Spleen (tissue), 11 donors: ENCODE data around the gene POLH. TPM values are rescaled to one million over a fixed set of nuclear protein-coding genes. Genes with fewer than 3 reads are reported as not detected.

ENCODE experiments used
- DNase-seq: peaks from one replicate; pipeline ENCODE4 v3.0.0-alpha.2; 2020
- H3K27ac ChIP-seq, 8 donors: fragments of 200-600 bp; sonication (generic) in 7 of 8; 1 replicate in 4 of 8; 2 replicates in 4 of 8; pipeline versions ENCODE4 v1.5.0 to v1.8.0; 2016 to 2021; ENCODE audit warnings: inconsistent platforms in 4 of 8, mild to moderate bottlenecking in 4 of 8, moderate library complexity in 1 of 8
- H3K27me3 ChIP-seq, 7 donors: fragments of 200-600 bp; sonication (generic) in 6 of 7; replicated peaks in 1 of 7; 1 replicate in 4 of 7; 2 replicates in 3 of 7; pipeline versions ENCODE4 v1.5.0 to v1.8.0; 2016 to 2021; ENCODE audit warnings: inconsistent platforms in 3 of 7, mild to moderate bottlenecking in 1 of 7
- H3K36me3 ChIP-seq, 6 donors: fragments of 200-600 bp; sonication (generic) in 5 of 6; 1 replicate in 4 of 6; 2 replicates in 2 of 6; pipeline versions ENCODE4 v1.5.0 to v1.8.0; 2016 to 2021; ENCODE audit warnings: inconsistent platforms in 2 of 6
- H3K4me1 ChIP-seq, 6 donors: fragments of 200-600 bp; sonication (generic) in 5 of 6; 1 replicate in 3 of 6; 2 replicates in 3 of 6; pipeline versions ENCODE4 v1.5.0 to v1.8.0; 2016 to 2021; ENCODE audit warnings: inconsistent platforms in 3 of 6
- H3K4me3 ChIP-seq, 8 donors: fragments of 200-600 bp; sonication (generic) in 7 of 8; 1 replicate in 4 of 8; 2 replicates in 4 of 8; pipeline versions ENCODE4 v1.5.0 to v1.8.0; 2016 to 2021; ENCODE audit warnings: inconsistent platforms in 4 of 8, mild to moderate bottlenecking in 4 of 8, moderate library complexity in 2 of 8
- H3K9me3 ChIP-seq, 8 donors: fragments of 200-600 bp; sonication (generic) in 7 of 8; 1 replicate in 4 of 8; 2 replicates in 4 of 8; pipeline versions ENCODE4 v1.5.0 to v1.8.0; 2016 to 2021; ENCODE audit warnings: inconsistent platforms in 4 of 8
- CTCF ChIP-seq, 11 experiments: fragments of 200-600 bp in 7 of 11; fragments of 450-650 bp in 4 of 11; sonication (generic) in 4 of 11; IDR thresholded peaks in 8 of 11; conservative IDR thresholded peaks in 3 of 11; 1 replicate in 7 of 11; 2 replicates in 4 of 11; pipeline versions ENCODE4 v1.4.0 to v1.8.0; 2016 to 2021; ENCODE audit warnings: antibody characterized with exemption in 11 of 11, inconsistent platforms in 4 of 11, mild to moderate bottlenecking in 1 of 11
- POLR2A ChIP-seq, 3 donors: fragments of 450-650 bp; IDR thresholded peaks; one replicate each; pipeline ENCODE4 v1.5.1; 2017; ENCODE audit warnings: antibody characterized with exemption in 3 of 3, mild to moderate bottlenecking in 1 of 3
- POLR2AphosphoS5 ChIP-seq, 3 donors: sonication (generic); formaldehyde crosslinking; IDR thresholded peaks; one replicate each; pipeline ENCODE4 v1.5.1; 2017; ENCODE audit warnings: antibody characterized with exemption in 3 of 3
- WGBS, 5 donors: extraction: QIAGEN DNeasy Blood & Tissue Kit in 3 of 5; methylation state at CpG; one replicate each; pipeline versions ENCODE4 v1.1.5 to v1.1.7; 2013 to 2018; 5-methylcytosine and 5-hydroxymethylcytosine counted together
- intact Hi-C: fragments of 100-400 bp; cut with DNase I; formaldehyde crosslinking; loops from one replicate; pipeline ENCODE4 v1.15.0; 2023; ENCODE audit warnings: low total_unique reads
- polyA plus RNA-seq, 3 donors: library from polyadenylated mRNA; stranded (reverse); fragments of 200-250 nt; gene quantifications; one replicate each; pipeline ENCODE4 v1.2.1, GENCODE V29; 2013
- total RNA-seq, 7 donors: library from RNA; depleted of rRNA in 3 of 7; stranded (reverse); fragments of >200 nt in 3 of 7; fragmentation: NEBNext Ultra II Directional in 4 of 7; extraction: Animal tissue kit (Norgen Biotek cat#: 25700) in 4 of 7; gene quantifications; one replicate each; pipeline versions ENCODE4 v1.1.0 to v1.2.1, GENCODE V29; 2016 to 2021
- donor health status: healthy with polysubstance abuse.
- donor health status: DM: no; HTN: no; CAD: no; lungs with moderate emphysema.
- donor health status: DM: no; HTN: no; CAD: no.
- donor health status: Bipolar disorder and iron deficiency.
- donor health status: healthy.
- donor health status: DM: no; HTN: no; CAD: no.
- donor health status: DM: yes; HTN: yes; CAD: no.

The POLH gene
- total and polyA plus RNA-seq, 10 donors: 4.1 to 23.0 (median 12.2) TPM

- H3K36me3 ChIP-seq: peaks cover 0 to 99% (median 69%) of the 10 kb centered on the region in 6 donors
- DNase-seq: peak; percentile 46
- TF ChIP-seq POLR2AphosphoS5 (IDR thresholded peaks at IDR 0.05) (peak in 1 of 3 donors; percentile 33), POLR2A (IDR thresholded peaks at IDR 0.05) (no peak)
- no peak overlapping the region for H3K4me3 ChIP-seq
- H3K9me3 ChIP-seq: no peaks in the 10 kb centered on the region
- 91 to 98% (median 94%) methylated on average over 11 to 12 of the region's 12 CpGs for WGBS, 5 donors
- H3K27ac ChIP-seq: no peak overlapping the region
- peaks cover 0 to 10% (median 4%) of the 10 kb centered on the region in 6 donors for H3K4me1 ChIP-seq
- no peaks in the 10 kb centered on the region for H3K27me3 ChIP-seq
- intact Hi-C loops: no loop called here
These were observed 45.3 kb downstream of the POLH start for GRCh38 chr6:43621078-43621835.

- DNase-seq: no peak
- no peaks in the 10 kb centered on the region for H3K27me3 ChIP-seq
- H3K9me3 ChIP-seq: no peaks in the 10 kb centered on the region
- 94 to 98% (median 95%) methylated on average over 10 of the region's 10 CpGs for WGBS, 5 donors
- H3K4me1 ChIP-seq: peaks cover 3 to 16% (median 9%) of the 10 kb centered on the region in 6 donors
- intact Hi-C loops: no loop called here
- H3K27ac ChIP-seq: no peak overlapping the region
- no peak for TF ChIP-seq POLR2A (IDR thresholded peaks at IDR 0.05)
- TF ChIP-seq CTCF (IDR thresholded peaks at IDR 0.05 in 8 of 11, conservative IDR thresholded peaks at IDR 0.05 in 3 of 11): no peak
- peak in 1 of 3 donors; percentile 13 for TF ChIP-seq POLR2AphosphoS5 (IDR thresholded peaks at IDR 0.05)
- H3K36me3 ChIP-seq: peaks cover 0 to 97% (median 70%) of the 10 kb centered on the region in 6 donors
- H3K4me3 ChIP-seq: no peak overlapping the region
These were observed 45.8 kb downstream of the POLH start for GRCh38 chr6:43621836-43622180.

GRCh38 chr6:43622541-43622940 is 46.6 kb downstream of the POLH start:
- H3K9me3 ChIP-seq: no peaks in the 10 kb centered on the region
- H3K27ac ChIP-seq: no peak overlapping the region
- 94 to 99% (median 97%) methylated on average over 9 to 10 of the region's 10 CpGs for WGBS, 5 donors
- DNase-seq: peak; percentile 61
- no peaks in the 10 kb centered on the region for H3K27me3 ChIP-seq
- no peak overlapping the region for H3K4me3 ChIP-seq
- peaks cover 8 to 23% (median 17%) of the 10 kb centered on the region in 6 donors for H3K4me1 ChIP-seq
- intact Hi-C loops: no loop called here
- H3K36me3 ChIP-seq: peaks cover 0 to 91% (median 70%) of the 10 kb centered on the region in 6 donors
- TF ChIP-seq CTCF (IDR thresholded peaks at IDR 0.05 in 8 of 11, conservative IDR thresholded peaks at IDR 0.05 in 3 of 11) (no peak), POLR2AphosphoS5 (IDR thresholded peaks at IDR 0.05) (peak; percentile 28 to 69 (median 32)), POLR2A (IDR thresholded peaks at IDR 0.05) (no peak)

GRCh38 chr6:43623880-43624785 is 48.1 kb downstream of the POLH start:
- Histone ChIP-seq H3K27me3 (no peaks in the 10 kb centered on the region), H3K27ac (no peak overlapping the region), H3K9me3 (no peaks in the 10 kb centered on the region), H3K4me1 (peaks cover 10 to 34% (median 25%) of the 10 kb centered on the region in 6 donors), H3K36me3 (peaks cover 0 to 75% (median 62%) of the 10 kb centered on the region in 6 donors), H3K4me3 (no peak overlapping the region)
- no peak for TF ChIP-seq POLR2A (IDR thresholded peaks at IDR 0.05)
- TF ChIP-seq POLR2AphosphoS5 (IDR thresholded peaks at IDR 0.05): peak in 2 of 3 donors; percentile 25 to 58
- intact Hi-C loops: no loop called here
- WGBS, 5 donors: 91 to 97% (median 95%) methylated on average over 8 to 12 of the region's 12 CpGs
- peak; percentile 47 for DNase-seq
